ENCODE measurements around the gene ATP13A2. TPM values are rescaled to one million over a fixed set of nuclear protein-coding genes. Genes with fewer than 3 reads are reported as not detected.
"Not testable (repeated sequence)": the region's sequence is repeated elsewhere in the genome, so short reads cannot be mapped to it uniquely, and the experiment has no call there.

The ATP13A2 gene
- total and polyA plus RNA-seq, 2 donors from 2014 or later: 23.8 to 38.6 TPM

GRCh38 chr1:16938351-16939321 lies 73.1 kb downstream of the ATP13A2 start:
- Histone ChIP-seq H3K4me1 (ENCODE audit: control insufficient read depth in 2 of 3, insufficient read depth in 2 of 3, low read depth in 1 of 3, low read length in 3 of 3) (no peaks in the 10 kb centered on the region), H3K4me3 (ENCODE audit: low read length in 3 of 3) (no peak overlapping the region), H3K36me3 (ENCODE audit: control insufficient read depth in 2 of 3, insufficient read depth in 3 of 3, low read length in 3 of 3) (peaks cover 0 to under 1% (median 0%) of the 10 kb centered on the region in 3 donors), H3K27ac (ENCODE audit: low read depth in 2 of 2, low read length in 2 of 2) (no peak overlapping the region), H3K9me3 (ENCODE audit: control insufficient read depth in 2 of 3, insufficient read depth in 1 of 3, low read length in 3 of 3) (no peaks in the 10 kb centered on the region), H3K27me3 (ENCODE audit: control insufficient read depth, insufficient read depth, low read length) (no peaks in the 10 kb centered on the region), H3K9ac (ENCODE audit: low read length in 3 of 3) (no peak overlapping the region)
- FAIRE-seq (no peak), DNase-seq (peak in 3 of 5 donors; percentile 51 to 83 (median 60))
- intact Hi-C loops (cut with DNase I): no loop called here
- TF ChIP-seq, protein P1, sequence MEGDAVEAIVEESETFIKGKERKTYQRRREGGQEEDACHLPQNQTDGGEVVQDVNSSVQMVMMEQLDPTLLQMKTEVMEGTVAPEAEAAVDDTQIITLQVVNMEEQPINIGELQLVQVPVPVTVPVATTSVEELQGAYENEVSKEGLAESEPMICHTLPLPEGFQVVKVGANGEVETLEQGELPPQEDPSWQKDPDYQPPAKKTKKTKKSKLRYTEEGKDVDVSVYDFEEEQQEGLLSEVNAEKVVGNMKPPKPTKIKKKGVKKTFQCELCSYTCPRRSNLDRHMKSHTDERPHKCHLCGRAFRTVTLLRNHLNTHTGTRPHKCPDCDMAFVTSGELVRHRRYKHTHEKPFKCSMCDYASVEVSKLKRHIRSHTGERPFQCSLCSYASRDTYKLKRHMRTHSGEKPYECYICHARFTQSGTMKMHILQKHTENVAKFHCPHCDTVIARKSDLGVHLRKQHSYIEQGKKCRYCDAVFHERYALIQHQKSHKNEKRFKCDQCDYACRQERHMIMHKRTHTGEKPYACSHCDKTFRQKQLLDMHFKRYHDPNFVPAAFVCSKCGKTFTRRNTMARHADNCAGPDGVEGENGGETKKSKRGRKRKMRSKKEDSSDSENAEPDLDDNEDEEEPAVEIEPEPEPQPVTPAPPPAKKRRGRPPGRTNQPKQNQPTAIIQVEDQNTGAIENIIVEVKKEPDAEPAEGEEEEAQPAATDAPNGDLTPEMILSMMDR (IDR thresholded peaks at IDR 0.05; ENCODE audit: borderline replicate concordance, extremely low read depth, insufficient read depth): no peak

GRCh38 chr1:16936580-16936979 lies 75.1 kb downstream of the ATP13A2 start:
- FAIRE-seq; H3K9ac ChIP-seq (ENCODE audit: low read length in 3 of 3); intact Hi-C loops (cut with DNase I); H3K36me3 ChIP-seq (ENCODE audit: control insufficient read depth in 2 of 3, insufficient read depth in 3 of 3, low read length in 3 of 3); H3K27ac ChIP-seq (ENCODE audit: low read depth in 2 of 2, low read length in 2 of 2); H3K9me3 ChIP-seq (ENCODE audit: control insufficient read depth in 2 of 3, insufficient read depth in 1 of 3, low read length in 3 of 3); H3K4me1 ChIP-seq (ENCODE audit: control insufficient read depth in 2 of 3, insufficient read depth in 2 of 3, low read depth in 1 of 3, low read length in 3 of 3); H3K27me3 ChIP-seq (ENCODE audit: control insufficient read depth, insufficient read depth, low read length); H3K4me3 ChIP-seq (ENCODE audit: low read length in 3 of 3): not testable (repeated sequence)
- peak in 1 of 5 donors; percentile 78 for DNase-seq

Other genes starting within 250 kb of the ATP13A2 start
- 8,605 TPM for gene RNU1-2, start 115.9 kb downstream of the ATP13A2 start, total RNA-seq
- 26.8 TPM for gene RNU1-2, start 115.9 kb downstream of the ATP13A2 start, polyA plus RNA-seq (ENCODE audit: insufficient read depth, low read depth, low replicate concordance)
- 30.5 TPM for gene CROCC, start 90.0 kb downstream of the ATP13A2 start, total RNA-seq
- gene CROCC, start 90.0 kb downstream of the ATP13A2 start, polyA plus RNA-seq (ENCODE audit: insufficient read depth, low read depth, low replicate concordance): 10.6 TPM
- 7.2 TPM for gene MFAP2, start 31.3 kb downstream of the ATP13A2 start, total RNA-seq
- gene MFAP2, start 31.3 kb downstream of the ATP13A2 start, polyA plus RNA-seq (ENCODE audit: insufficient read depth, low read depth, low replicate concordance): 8.2 TPM
- gene SDHB, start 42.1 kb upstream of the ATP13A2 start, total RNA-seq: 92.0 TPM
- 313 TPM for gene SDHB, start 42.1 kb upstream of the ATP13A2 start, polyA plus RNA-seq (ENCODE audit: insufficient read depth, low read depth, low replicate concordance)
- 6.0 TPM for gene PADI2, start 107.5 kb upstream of the ATP13A2 start, total RNA-seq
- 11.7 TPM for gene PADI2, start 107.5 kb upstream of the ATP13A2 start, polyA plus RNA-seq (ENCODE audit: insufficient read depth, low read depth, low replicate concordance)
- 1.3 TPM for gene PADI1, start 193.2 kb upstream of the ATP13A2 start, total RNA-seq
- not detected for gene PADI1, start 193.2 kb upstream of the ATP13A2 start, polyA plus RNA-seq (ENCODE audit: insufficient read depth, low read depth, low replicate concordance)
- gene PADI3, start 237.2 kb upstream of the ATP13A2 start, total RNA-seq: not detected
- gene PADI3, start 237.2 kb upstream of the ATP13A2 start, polyA plus RNA-seq (ENCODE audit: insufficient read depth, low read depth, low replicate concordance): not detected